Sigmoid colon (tissue), 7 donors: ENCODE data around the gene NDUFV3. TPM values are rescaled to one million over a fixed set of nuclear protein-coding genes. Genes with fewer than 3 reads are reported as not detected.
A peak's percentile ranks its signal among the peaks of the same experiment; 100 is the strongest.

Source experiments
- DNase-seq: peaks from one replicate; pipeline ENCODE4 v3.0.0-alpha.2; 2019
- H3K27ac ChIP-seq, 4 donors: fragments of 200-600 bp; sonication (generic); one replicate each; pipeline ENCODE4 v1.5.1; 2016 to 2019; ENCODE audit warnings: mild to moderate bottlenecking in 1 of 4
- H3K27me3 ChIP-seq, 3 donors: fragments of 200-600 bp; sonication (generic); one replicate each; pipeline ENCODE4 v1.5.1; 2019; ENCODE audit warnings: mild to moderate bottlenecking in 1 of 3
- H3K36me3 ChIP-seq, 4 donors: fragments of 200-600 bp; sonication (generic); one replicate each; pipeline ENCODE4 v1.5.1; 2016 to 2019
- H3K4me1 ChIP-seq, 4 donors: fragments of 200-600 bp; sonication (generic); one replicate each; pipeline ENCODE4 v1.5.1; 2017 to 2019
- H3K4me3 ChIP-seq, 4 donors: fragments of 200-600 bp; sonication (generic); one replicate each; pipeline ENCODE4 v1.5.1; 2017 to 2019; ENCODE audit warnings: mild to moderate bottlenecking in 2 of 4, moderate library complexity in 1 of 4
- H3K9me3 ChIP-seq, 4 donors: fragments of 200-600 bp in 3 of 4; sonication (generic) in 3 of 4; one replicate each; pipeline versions ENCODE4 v1.5.1 to v1.6.1; 2013 to 2019
- EP300 ChIP-seq, 4 donors: sonication (generic); formaldehyde crosslinking; IDR thresholded peaks; one replicate each; pipeline ENCODE4 v1.6.1; 2017; ENCODE audit warnings: antibody characterized with exemption in 4 of 4
- POLR2A ChIP-seq, 2 donors: fragments of 450-650 bp; IDR thresholded peaks; one replicate each; pipeline ENCODE4 v1.6.1; 2016; ENCODE audit warnings: antibody characterized with exemption in 2 of 2, mild to moderate bottlenecking in 2 of 2, moderate library complexity in 2 of 2
- POLR2AphosphoS5 ChIP-seq, 4 donors: sonication (generic); formaldehyde crosslinking; IDR thresholded peaks; one replicate each; pipeline ENCODE4 v1.6.1; 2017; ENCODE audit warnings: antibody characterized with exemption in 4 of 4
- WGBS, 2 donors: extraction: QIAGEN DNeasy Blood & Tissue Kit; methylation state at CpG; one replicate each; pipeline ENCODE4 v1.1.7; 2013; 5-methylcytosine and 5-hydroxymethylcytosine counted together
- intact Hi-C: fragments of 100-400 bp; cut with DNase I; formaldehyde crosslinking; loops from one replicate; pipeline ENCODE4 v1.15.1; 2023
- polyA plus RNA-seq, 3 donors: library from polyadenylated mRNA; stranded (reverse); fragments of 200-250 nt; gene quantifications; one replicate each; pipeline ENCODE4 v1.2.3, GENCODE V29; 2013
- total RNA-seq, 4 donors: library from RNA; depleted of rRNA; stranded (reverse); fragments of >200 nt; gene quantifications; one replicate each; pipeline ENCODE4 v1.1.0, GENCODE V29; 2016
- TF ChIP-seq, protein P1 (sequence below), 4 experiments: fragments of 450-650 bp in 3 of 4; fragments of 200-600 bp in 1 of 4; IDR thresholded peaks; one replicate each; pipeline ENCODE4 v1.5.1; 2016 to 2019; ENCODE audit warnings: antibody characterized with exemption in 4 of 4, mild to moderate bottlenecking in 3 of 4, moderate library complexity in 2 of 4
- donor health status: healthy with polysubstance abuse.
- donor health status: Bipolar disorder and iron deficiency.
- donor health status: healthy.

Gene NDUFV3
- total and polyA plus RNA-seq, 7 donors = 15.0 to 67.6 (median 53.5) TPM

DNA sequence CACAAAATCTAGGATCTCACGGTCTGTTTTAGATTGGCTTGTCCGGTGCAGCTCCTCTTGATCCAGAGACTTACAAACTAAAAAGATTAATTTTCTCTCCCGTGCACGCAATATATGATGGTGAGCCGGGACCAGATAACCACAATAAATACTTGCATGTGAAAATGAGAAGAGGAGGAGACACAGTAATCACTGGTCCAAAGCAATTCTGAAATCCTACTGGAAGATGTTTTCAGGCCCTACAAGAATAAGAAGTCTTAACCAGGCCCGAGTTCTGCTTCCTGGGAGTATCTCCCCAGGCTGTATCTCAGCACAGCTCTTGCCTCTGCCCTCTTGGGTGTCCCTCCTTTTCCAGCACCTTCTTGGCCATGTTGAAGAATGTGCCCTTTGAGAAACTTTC is 12.8 kb upstream of the NDUFV3 start:
- WGBS, 2 donors = 92 to 95% methylated on average over 6 of the region's 6 CpGs

DNA sequence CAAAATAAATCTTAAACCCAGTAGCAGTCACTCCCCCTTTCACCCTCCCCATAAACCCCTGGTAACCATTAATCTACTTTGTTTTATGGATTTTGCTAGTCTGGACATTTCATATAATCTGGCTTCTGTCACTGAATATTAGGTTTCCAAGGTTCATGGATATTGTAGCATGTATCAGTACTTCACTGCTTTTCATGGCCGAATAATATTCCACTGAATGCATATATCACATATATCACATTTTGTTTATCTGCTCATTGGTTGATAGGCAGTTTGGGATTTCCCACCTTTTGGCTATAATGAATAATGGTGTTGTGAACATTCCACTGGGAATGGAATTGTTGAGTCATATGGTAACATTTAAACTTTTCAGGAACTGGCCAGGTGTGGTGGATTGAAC is 9.2 kb upstream of the NDUFV3 start:
- intact Hi-C loops = no loop called here

More for the DNA sequence above, 12.8 kb upstream of the NDUFV3 start:
- Histone ChIP-seq H3K4me1 (peaks cover 0 to 18% (median 13%) of the 10 kb centered on the region in 4 donors), H3K9me3 (no peaks in the 10 kb centered on the region), H3K27ac (peak overlapping the region in 1 of 4 donors; percentile 95), H3K4me3 (peak overlapping the region in 2 of 4 donors; percentile 91 to 96), H3K36me3 (peaks cover 0 to 14% (median 1%) of the 10 kb centered on the region in 4 donors), H3K27me3 (no peaks in the 10 kb centered on the region)
- intact Hi-C loops = no loop called here
- TF ChIP-seq EP300 (IDR thresholded peaks at IDR 0.05) (no peak), POLR2AphosphoS5 (IDR thresholded peaks at IDR 0.05) (no peak), POLR2A (IDR thresholded peaks at IDR 0.05) (no peak)
- TF ChIP-seq, protein P1, sequence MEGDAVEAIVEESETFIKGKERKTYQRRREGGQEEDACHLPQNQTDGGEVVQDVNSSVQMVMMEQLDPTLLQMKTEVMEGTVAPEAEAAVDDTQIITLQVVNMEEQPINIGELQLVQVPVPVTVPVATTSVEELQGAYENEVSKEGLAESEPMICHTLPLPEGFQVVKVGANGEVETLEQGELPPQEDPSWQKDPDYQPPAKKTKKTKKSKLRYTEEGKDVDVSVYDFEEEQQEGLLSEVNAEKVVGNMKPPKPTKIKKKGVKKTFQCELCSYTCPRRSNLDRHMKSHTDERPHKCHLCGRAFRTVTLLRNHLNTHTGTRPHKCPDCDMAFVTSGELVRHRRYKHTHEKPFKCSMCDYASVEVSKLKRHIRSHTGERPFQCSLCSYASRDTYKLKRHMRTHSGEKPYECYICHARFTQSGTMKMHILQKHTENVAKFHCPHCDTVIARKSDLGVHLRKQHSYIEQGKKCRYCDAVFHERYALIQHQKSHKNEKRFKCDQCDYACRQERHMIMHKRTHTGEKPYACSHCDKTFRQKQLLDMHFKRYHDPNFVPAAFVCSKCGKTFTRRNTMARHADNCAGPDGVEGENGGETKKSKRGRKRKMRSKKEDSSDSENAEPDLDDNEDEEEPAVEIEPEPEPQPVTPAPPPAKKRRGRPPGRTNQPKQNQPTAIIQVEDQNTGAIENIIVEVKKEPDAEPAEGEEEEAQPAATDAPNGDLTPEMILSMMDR (IDR thresholded peaks at IDR 0.05) = no peak
- DNase-seq = no peak

DNA sequence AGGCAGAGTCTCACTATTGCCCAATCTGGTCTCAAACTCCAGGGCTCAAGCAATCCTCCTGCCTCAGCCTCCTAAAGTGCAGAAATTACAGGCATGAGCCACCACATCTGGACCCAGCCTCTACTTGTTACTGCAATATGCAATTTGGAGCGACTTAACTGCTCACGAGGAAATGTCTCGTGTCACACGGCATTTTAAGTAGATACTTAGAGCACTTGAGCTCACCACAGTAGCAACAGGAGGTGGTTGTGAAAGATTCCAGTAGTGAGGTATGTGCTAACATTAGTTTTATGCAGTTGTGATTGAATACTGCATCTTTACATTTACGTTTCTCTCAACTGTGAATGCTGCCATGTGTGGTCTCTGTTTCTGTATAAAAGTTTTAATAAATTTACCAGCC is 5.8 kb upstream of the NDUFV3 start:
- intact Hi-C loops = no loop called here
- no peaks in the 10 kb centered on the region for H3K36me3 ChIP-seq
- 93 to 94% methylated on average over 5 of the region's 5 CpGs for WGBS, 2 donors

More for the DNA sequence above, 9.2 kb upstream of the NDUFV3 start:
- Histone ChIP-seq H3K27ac (no peak overlapping the region), H3K27me3 (no peaks in the 10 kb centered on the region), H3K4me1 (peaks cover 0 to 8% (median 4%) of the 10 kb centered on the region in 4 donors), H3K9me3 (no peaks in the 10 kb centered on the region), H3K36me3 (no peaks in the 10 kb centered on the region), H3K4me3 (no peak overlapping the region)
- WGBS, 2 donors = 98 to 100% methylated on average over 1 of the region's 1 CpG
- DNase-seq = no peak
- TF ChIP-seq, protein P1 (IDR thresholded peaks at IDR 0.05) = no peak
- TF ChIP-seq POLR2A (IDR thresholded peaks at IDR 0.05) = no peak
- no peak for TF ChIP-seq POLR2AphosphoS5 (IDR thresholded peaks at IDR 0.05)
- no peak for TF ChIP-seq EP300 (IDR thresholded peaks at IDR 0.05)

DNA sequence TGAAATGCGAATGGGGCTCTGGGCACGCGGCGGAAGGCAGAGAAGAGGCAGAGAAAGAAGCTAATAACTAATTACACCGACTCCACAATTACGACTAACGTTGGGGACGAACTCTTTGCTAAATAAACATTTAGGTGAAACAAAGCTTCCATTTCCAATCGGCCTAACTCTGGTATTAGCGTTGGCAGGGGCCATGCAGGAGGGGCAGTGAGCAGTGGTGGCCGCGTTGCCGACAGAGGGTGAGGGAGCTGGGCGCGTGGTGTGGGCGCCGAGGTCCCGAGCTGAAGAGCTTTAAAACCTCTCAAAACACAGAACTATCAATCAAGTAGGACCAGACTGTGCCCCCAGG is 553 bp upstream of the NDUFV3 start:
- H3K27ac ChIP-seq = peak overlapping the region; percentile 96 to 99 (median 97)
- intact Hi-C loops = loop anchor here (10.0 kb wide), 1 partner anchor 102 kb away; no protein-coding TSS in a partner anchor
- DNase-seq = no peak

More for the DNA sequence above, 5.8 kb upstream of the NDUFV3 start:
- no peaks in the 10 kb centered on the region for H3K9me3 ChIP-seq
- H3K4me1 ChIP-seq = peaks cover 0 to 4% (median under 1%) of the 10 kb centered on the region in 4 donors
- no peak for TF ChIP-seq POLR2A (IDR thresholded peaks at IDR 0.05)
- no peak for DNase-seq
- H3K27me3 ChIP-seq = no peaks in the 10 kb centered on the region
- no peak overlapping the region for H3K27ac ChIP-seq
- no peak overlapping the region for H3K4me3 ChIP-seq

DNA sequence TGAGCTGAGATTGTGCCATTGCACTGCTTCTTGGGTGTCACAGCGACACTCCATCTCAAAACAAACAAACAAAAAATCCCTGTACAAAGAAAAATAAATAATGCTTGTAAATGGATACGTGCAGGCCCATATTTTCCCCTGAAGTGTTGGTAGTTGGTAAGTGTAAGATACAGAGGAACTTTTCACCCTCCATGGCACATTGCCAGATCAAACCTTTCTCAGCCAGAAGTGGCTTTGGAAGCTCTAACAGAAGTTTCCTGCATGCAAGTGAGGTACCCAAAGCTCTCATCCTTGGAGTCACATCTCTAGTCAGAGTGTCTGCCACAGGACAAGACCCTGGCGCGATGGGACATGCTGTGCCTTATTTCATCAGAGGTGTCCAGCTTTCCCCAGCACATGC is 7.3 kb downstream of the NDUFV3 start:
- Histone ChIP-seq H3K4me3 (no peak overlapping the region), H3K9me3 (no peaks in the 10 kb centered on the region), H3K27me3 (no peaks in the 10 kb centered on the region), H3K36me3 (peaks cover 10 to 83% (median 43%) of the 10 kb centered on the region in 4 donors), H3K27ac (no peak overlapping the region), H3K4me1 (peaks cover 0 to 15% (median under 1%) of the 10 kb centered on the region in 4 donors)
- TF ChIP-seq, protein P1 (IDR thresholded peaks at IDR 0.05) = no peak
- TF ChIP-seq EP300 (IDR thresholded peaks at IDR 0.05) = no peak
- TF ChIP-seq POLR2A (IDR thresholded peaks at IDR 0.05) = no peak
- TF ChIP-seq POLR2AphosphoS5 (IDR thresholded peaks at IDR 0.05) = no peak
- WGBS, 2 donors = 83 to 88% methylated on average over 4 of the region's 4 CpGs
- DNase-seq = no peak
- intact Hi-C loops = no loop called here

More for the DNA sequence above, 553 bp upstream of the NDUFV3 start:
- WGBS, 2 donors = 5 to 19% methylated on average over 18 of the region's 18 CpGs
- no peak for TF ChIP-seq POLR2AphosphoS5 (IDR thresholded peaks at IDR 0.05)
- TF ChIP-seq POLR2A (IDR thresholded peaks at IDR 0.05) = no peak
- TF ChIP-seq, protein P1 (IDR thresholded peaks at IDR 0.05) = no peak
- TF ChIP-seq EP300 (IDR thresholded peaks at IDR 0.05) = no peak
- peaks cover 0 to 21% (median 10%) of the 10 kb centered on the region in 4 donors for H3K4me1 ChIP-seq
- no peaks in the 10 kb centered on the region for H3K27me3 ChIP-seq
- H3K4me3 ChIP-seq = peak overlapping the region; percentile 78 to 98 (median 85)
- peaks cover 0 to 9% (median 6%) of the 10 kb centered on the region in 4 donors for H3K36me3 ChIP-seq
- no peaks in the 10 kb centered on the region for H3K9me3 ChIP-seq
